ENCODE measurements around the gene SLC2A5. TPM values are rescaled to one million over a fixed set of nuclear protein-coding genes. Genes with fewer than 3 reads are reported as not detected.
A peak's percentile ranks its signal among the peaks of the same experiment; 100 is the strongest.

SLC2A5 gene
- total RNA-seq, 1 experiment from 2014 or later = 0.61 TPM

DNA sequence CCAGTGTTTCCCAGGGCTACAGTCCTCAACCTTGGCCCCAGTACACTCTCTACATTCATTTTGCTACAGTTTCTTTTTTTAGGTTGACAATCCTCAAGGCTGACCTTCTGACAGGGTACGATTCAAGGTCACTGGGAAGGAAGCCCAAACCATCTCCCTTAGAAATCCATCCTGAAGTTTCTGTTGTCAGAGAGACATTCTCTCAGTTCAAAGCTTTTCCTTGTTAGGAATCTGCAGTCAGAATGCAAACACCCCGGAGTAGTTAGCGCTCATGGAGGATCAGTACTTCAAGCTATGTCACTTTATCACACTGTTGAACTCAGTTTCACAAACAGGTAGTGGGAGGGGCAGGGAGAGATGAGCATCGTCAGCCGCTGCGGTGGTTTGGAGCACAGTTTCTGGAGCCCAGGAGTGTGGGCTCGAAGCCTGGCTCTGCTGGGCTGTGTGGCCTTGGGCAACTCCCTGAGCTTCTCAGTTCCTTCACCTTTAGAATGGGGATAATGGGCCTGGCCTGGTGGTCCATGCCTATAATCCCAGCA lies 4.2 kb downstream of the SLC2A5 start:
- CTCF ChIA-PET = interaction anchor here (0.6 kb wide), 1 partner anchor 37 kb away, joined by 3 read pairs; no protein-coding TSS in a partner anchor
- TF ChIP-seq, protein P1, sequence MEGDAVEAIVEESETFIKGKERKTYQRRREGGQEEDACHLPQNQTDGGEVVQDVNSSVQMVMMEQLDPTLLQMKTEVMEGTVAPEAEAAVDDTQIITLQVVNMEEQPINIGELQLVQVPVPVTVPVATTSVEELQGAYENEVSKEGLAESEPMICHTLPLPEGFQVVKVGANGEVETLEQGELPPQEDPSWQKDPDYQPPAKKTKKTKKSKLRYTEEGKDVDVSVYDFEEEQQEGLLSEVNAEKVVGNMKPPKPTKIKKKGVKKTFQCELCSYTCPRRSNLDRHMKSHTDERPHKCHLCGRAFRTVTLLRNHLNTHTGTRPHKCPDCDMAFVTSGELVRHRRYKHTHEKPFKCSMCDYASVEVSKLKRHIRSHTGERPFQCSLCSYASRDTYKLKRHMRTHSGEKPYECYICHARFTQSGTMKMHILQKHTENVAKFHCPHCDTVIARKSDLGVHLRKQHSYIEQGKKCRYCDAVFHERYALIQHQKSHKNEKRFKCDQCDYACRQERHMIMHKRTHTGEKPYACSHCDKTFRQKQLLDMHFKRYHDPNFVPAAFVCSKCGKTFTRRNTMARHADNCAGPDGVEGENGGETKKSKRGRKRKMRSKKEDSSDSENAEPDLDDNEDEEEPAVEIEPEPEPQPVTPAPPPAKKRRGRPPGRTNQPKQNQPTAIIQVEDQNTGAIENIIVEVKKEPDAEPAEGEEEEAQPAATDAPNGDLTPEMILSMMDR (IDR thresholded peaks at IDR 0.05; ENCODE audit: unreplicated experiment) = no peak
- no peak overlapping the region for H3K27ac Mint-ChIP-seq (ENCODE audit: low read depth, unreplicated experiment)
- peaks cover 18% of the 10 kb centered on the region for H3K4me1 Mint-ChIP-seq (ENCODE audit: insufficient read depth, unreplicated experiment)
- no TSS peak for BruUV-seq (replicated peaks)
- no peak overlapping the region for H3K4me3 Mint-ChIP-seq (ENCODE audit: unreplicated experiment)
- H3K27me3 Mint-ChIP-seq (ENCODE audit: insufficient read depth, unreplicated experiment) = no peaks in the 10 kb centered on the region
- POLR2A ChIA-PET = interaction anchor here (0.9 to 1.0 kb wide), 2 partner anchors 12 to 37 kb away, joined by 3 read pairs; no protein-coding TSS in a partner anchor
- DNase-seq (ENCODE audit: unreplicated experiment) = no peak
- H3K9me3 Mint-ChIP-seq (ENCODE audit: unreplicated experiment) = no peaks in the 10 kb centered on the region
- no peaks in the 10 kb centered on the region for H3K36me3 Mint-ChIP-seq (ENCODE audit: insufficient read depth, unreplicated experiment)
- intact Hi-C loops (cut with micrococcal nuclease) = no loop called here

DNA sequence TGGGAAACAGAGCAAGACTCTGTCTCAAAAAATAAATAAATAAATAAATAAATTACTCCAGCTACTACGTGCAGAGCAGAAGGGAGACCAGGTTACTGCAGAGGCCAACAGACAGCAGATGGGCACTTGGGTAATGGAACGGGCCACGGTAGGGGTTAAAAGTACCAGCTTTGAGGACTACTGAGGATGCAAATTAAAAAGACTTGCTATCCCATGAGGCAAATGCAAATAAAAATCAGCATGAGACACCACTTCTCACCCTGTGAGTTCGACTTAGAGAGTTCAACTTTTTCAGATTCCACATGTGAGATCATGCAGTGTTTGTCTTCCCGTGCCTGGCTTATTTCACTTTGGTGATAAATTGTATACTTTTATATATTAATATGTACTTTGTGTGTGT lies 6.6 kb downstream of the SLC2A5 start:
- Mint-ChIP-seq H3K9me3 (ENCODE audit: unreplicated experiment) (no peaks in the 10 kb centered on the region), H3K36me3 (ENCODE audit: insufficient read depth, unreplicated experiment) (no peaks in the 10 kb centered on the region), H3K4me3 (ENCODE audit: unreplicated experiment) (no peak overlapping the region), H3K27ac (ENCODE audit: low read depth, unreplicated experiment) (no peak overlapping the region), H3K4me1 (ENCODE audit: insufficient read depth, unreplicated experiment) (peaks cover 18% of the 10 kb centered on the region), H3K27me3 (ENCODE audit: insufficient read depth, unreplicated experiment) (no peaks in the 10 kb centered on the region)
- no TSS peak for BruUV-seq (replicated peaks)
- ChIA-PET POLR2A (interaction anchor here (1.0 kb wide), 2 partner anchors 16 to 39 kb away, joined by 3 read pairs; no protein-coding TSS in a partner anchor), CTCF (no interaction called here)
- DNase-seq (ENCODE audit: unreplicated experiment) = no peak
- intact Hi-C loops (cut with micrococcal nuclease) = no loop called here
- TF ChIP-seq, protein P1 (IDR thresholded peaks at IDR 0.05; ENCODE audit: unreplicated experiment) = no peak

DNA sequence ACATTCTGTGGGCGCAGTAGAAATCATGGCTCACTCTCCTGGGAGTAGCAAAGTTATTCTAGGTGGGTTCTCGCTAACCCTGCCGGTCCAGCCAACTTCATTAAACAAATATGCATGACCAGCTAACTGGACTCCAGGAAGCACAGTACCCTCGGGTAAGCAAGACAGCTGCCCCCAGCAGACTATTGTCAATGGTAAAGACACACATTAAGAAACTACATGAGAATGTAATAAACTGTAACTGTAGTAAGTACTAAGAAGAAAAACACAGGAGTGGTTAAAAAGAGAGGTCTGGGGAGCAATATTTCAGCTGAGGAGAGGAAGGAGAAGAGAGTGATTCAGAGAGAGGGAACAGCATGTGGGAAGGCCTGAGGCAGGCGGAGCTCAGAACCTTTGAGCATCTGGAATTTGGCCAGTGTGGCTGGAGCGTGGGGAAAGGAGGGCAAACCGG lies 7.4 kb downstream of the SLC2A5 start:
- intact Hi-C loops (cut with micrococcal nuclease) = no loop called here
- DNase-seq (ENCODE audit: unreplicated experiment) = no peak
- CTCF ChIA-PET = interaction anchor here (0.8 to 1.1 kb wide), 2 partner anchors 53 to 58 kb away, joined by 3 read pairs; no protein-coding TSS in a partner anchor
- Mint-ChIP-seq H3K4me3 (ENCODE audit: unreplicated experiment) (no peak overlapping the region), H3K27me3 (ENCODE audit: insufficient read depth, unreplicated experiment) (no peaks in the 10 kb centered on the region), H3K4me1 (ENCODE audit: insufficient read depth, unreplicated experiment) (peaks cover 13% of the 10 kb centered on the region), H3K36me3 (ENCODE audit: insufficient read depth, unreplicated experiment) (no peaks in the 10 kb centered on the region), H3K9me3 (ENCODE audit: unreplicated experiment) (no peaks in the 10 kb centered on the region), H3K27ac (ENCODE audit: low read depth, unreplicated experiment) (peak overlapping the region; percentile 47)
- BruUV-seq (replicated peaks) = no TSS peak
- POLR2A ChIA-PET = interaction anchor here (1.0 kb wide), 2 partner anchors 17 to 40 kb away, joined by 3 read pairs; no protein-coding TSS in a partner anchor
- TF ChIP-seq, protein P1 (IDR thresholded peaks at IDR 0.05; ENCODE audit: unreplicated experiment) = no peak

DNA sequence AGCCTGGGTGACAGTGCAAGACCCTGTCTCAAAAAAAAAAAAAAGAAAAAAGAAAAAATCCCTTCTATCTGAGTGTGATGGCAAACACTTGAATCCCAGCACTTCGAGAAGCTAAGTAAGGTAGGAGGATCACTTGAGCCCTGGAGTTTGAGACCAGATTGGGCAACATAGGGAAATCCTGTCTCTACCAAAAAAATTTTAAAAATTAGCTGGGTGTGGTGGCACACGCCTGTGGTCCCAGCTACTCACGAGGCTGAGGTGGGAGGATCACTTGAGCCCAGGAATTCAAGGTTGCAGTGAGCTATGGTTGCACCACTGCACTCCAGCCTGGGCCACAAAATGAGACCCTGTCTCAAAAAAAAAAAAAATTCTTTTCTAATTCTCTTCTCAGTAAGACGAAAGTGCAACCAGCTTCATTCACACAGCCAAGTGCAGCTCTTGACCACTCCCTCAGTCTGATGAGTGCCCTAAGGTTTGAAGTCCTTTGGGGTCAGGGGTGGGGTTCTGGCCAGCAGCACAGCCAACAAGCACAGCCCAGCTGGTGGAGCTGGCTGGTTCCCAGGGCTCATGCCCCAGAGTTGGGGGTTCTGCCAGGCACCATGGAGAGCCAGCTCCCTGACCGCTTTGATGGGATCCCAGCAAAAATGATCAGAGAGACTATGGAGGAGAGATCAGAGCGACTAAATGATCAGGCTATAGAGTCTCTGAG lies 8.0 kb downstream of the SLC2A5 start:
- intact Hi-C loops (cut with micrococcal nuclease) = no loop called here
- H3K27ac Mint-ChIP-seq (ENCODE audit: low read depth, unreplicated experiment) = peak overlapping the region; percentile 47
- POLR2A ChIA-PET = interaction anchor here (0.6 to 1.5 kb wide), 2 partner anchors 13 to 19 kb away, joined by 3 to 5 read pairs; no protein-coding TSS in a partner anchor
- BruUV-seq (replicated peaks) = no TSS peak
- H3K36me3 Mint-ChIP-seq (ENCODE audit: insufficient read depth, unreplicated experiment) = no peaks in the 10 kb centered on the region
- no peak for DNase-seq (ENCODE audit: unreplicated experiment)
- no peaks in the 10 kb centered on the region for H3K27me3 Mint-ChIP-seq (ENCODE audit: insufficient read depth, unreplicated experiment)
- no peaks in the 10 kb centered on the region for H3K9me3 Mint-ChIP-seq (ENCODE audit: unreplicated experiment)
- CTCF ChIA-PET = interaction anchor here (0.7 to 1.1 kb wide), 4 partner anchors 27 to 215 kb away, joined by 3 to 5 read pairs (median 3); no protein-coding TSS in a partner anchor
- TF ChIP-seq, protein P1 (IDR thresholded peaks at IDR 0.05; ENCODE audit: unreplicated experiment) = no peak
- no peak overlapping the region for H3K4me3 Mint-ChIP-seq (ENCODE audit: unreplicated experiment)
- H3K4me1 Mint-ChIP-seq (ENCODE audit: insufficient read depth, unreplicated experiment) = peaks cover 11% of the 10 kb centered on the region
